ENCODE results near the gene SPDYE1. TPM values are rescaled to one million over a fixed set of nuclear protein-coding genes. Genes with fewer than 3 reads are reported as not detected.
A peak's percentile ranks its signal among the peaks of the same experiment; 100 is the strongest.
"Not testable (repeated sequence)": the region's sequence is repeated elsewhere in the genome, so short reads cannot be mapped to it uniquely, and the experiment has no call there.

Gene SPDYE1
- total and polyA plus RNA-seq, 5 donors: 0.02 to 0.14 TPM; not detected in 3

DNA sequence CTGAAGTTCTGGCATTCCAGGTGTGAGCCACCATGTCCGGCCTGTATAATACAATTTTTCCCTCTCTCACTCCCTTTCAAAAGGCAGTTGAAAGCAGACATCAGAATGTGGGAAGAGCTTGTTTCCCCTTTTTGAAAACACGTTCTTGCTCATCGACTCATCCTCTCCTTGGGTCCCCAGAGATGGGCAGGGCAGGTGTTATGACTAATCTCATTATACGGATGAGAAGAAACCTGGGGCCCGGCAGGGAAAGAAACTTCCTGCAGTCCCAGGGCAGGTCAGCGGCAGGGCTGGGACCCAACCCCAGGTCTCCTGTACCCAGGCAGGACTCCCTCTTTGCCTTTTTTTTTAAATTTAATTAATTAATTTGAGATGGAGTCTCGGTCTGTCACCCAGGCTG lies 4.8 kb upstream of the SPDYE1 start:
- WGBS: 81% methylated on average over 7 of the region's 7 CpGs
- intact Hi-C loops (cut with DNase I); H3K27ac ChIP-seq (ENCODE audit: low read length): not testable (repeated sequence)

DNA sequence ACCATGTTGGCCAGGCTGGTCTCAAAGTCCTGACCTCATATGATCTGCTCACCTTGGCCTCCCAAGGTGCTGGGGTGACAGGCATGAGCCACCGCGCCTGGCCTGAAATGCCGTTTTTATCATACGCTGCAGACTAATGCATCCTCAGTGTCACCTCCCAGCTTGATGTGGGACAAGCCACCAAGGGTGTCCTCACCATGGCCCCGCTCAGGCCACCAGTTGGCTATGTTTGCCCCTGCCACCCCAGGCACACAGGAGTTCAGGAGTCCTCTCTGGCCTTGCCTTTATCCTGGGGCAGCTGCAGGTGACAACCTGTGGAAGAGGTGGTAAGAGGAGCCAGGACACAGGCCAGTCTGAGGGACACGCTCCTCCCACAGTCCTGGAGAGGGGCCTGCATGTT lies 3.0 kb upstream of the SPDYE1 start:
- H3K9me3 ChIP-seq (ENCODE audit: control insufficient read depth, low read length); DNase-seq; H3K4me1 ChIP-seq (ENCODE audit: control insufficient read depth, insufficient read depth, low read length); H3K27ac ChIP-seq (ENCODE audit: low read length); H3K27me3 ChIP-seq (ENCODE audit: control insufficient read depth, insufficient read depth); intact Hi-C loops (cut with DNase I); H3K4me3 ChIP-seq (ENCODE audit: low read length): not testable (repeated sequence)
- peak; percentile 26 to 36 for ATAC-seq
- WGBS: 96% methylated on average over 6 of the region's 6 CpGs

More for the DNA sequence above, 4.8 kb upstream of the SPDYE1 start:
- H3K9me3 ChIP-seq (ENCODE audit: control insufficient read depth, low read length); ATAC-seq; H3K4me1 ChIP-seq (ENCODE audit: control insufficient read depth, insufficient read depth, low read length); H3K27me3 ChIP-seq (ENCODE audit: control insufficient read depth, insufficient read depth); H3K4me3 ChIP-seq (ENCODE audit: low read length); DNase-seq: not testable (repeated sequence)

- 85% methylated on average over 8 of the region's 8 CpGs for WGBS
- H3K27ac ChIP-seq (ENCODE audit: low read length); DNase-seq; intact Hi-C loops (cut with DNase I); H3K4me1 ChIP-seq (ENCODE audit: control insufficient read depth, insufficient read depth, low read length); H3K27me3 ChIP-seq (ENCODE audit: control insufficient read depth, insufficient read depth); H3K9me3 ChIP-seq (ENCODE audit: control insufficient read depth, low read length); H3K4me3 ChIP-seq (ENCODE audit: low read length); ATAC-seq: not testable (repeated sequence)
Measured at GRCh38 chr7:44012081-44012480, 14.4 kb downstream of the SPDYE1 start.

DNA sequence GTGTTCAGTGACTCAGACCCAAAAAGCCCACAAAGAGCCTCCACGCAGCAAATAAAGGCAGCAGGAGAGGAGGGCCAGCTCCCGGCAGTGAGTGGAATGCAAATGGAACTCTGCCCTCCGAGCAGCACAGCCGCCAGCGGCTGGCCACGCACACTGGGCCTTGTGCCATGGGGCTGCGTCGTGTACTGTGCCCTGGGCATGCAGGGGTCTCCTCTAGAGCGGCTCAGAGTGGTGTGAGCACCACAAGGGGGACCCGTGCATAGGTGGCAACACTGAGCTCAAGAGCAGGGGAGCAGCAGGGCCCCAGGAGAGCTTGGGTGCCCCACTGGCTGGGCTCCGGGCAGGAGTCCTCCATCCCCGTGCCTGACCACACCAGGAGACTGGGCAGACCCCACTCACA lies 17.4 kb downstream of the SPDYE1 start:
- H3K4me1 ChIP-seq (ENCODE audit: control insufficient read depth, insufficient read depth, low read length): not testable (repeated sequence)
- 89% methylated on average over 9 of the region's 12 CpGs for WGBS

GRCh38 chr7:44018857-44019807 lies 21.4 kb downstream of the SPDYE1 start:
- DNase-seq (peak; percentile 99 to 100 (median 100)), ATAC-seq (peak; percentile 97 to 98)
- WGBS: 3% methylated on average over 62 of the region's 63 CpGs
- H3K27me3 ChIP-seq (ENCODE audit: control insufficient read depth, insufficient read depth); intact Hi-C loops (cut with DNase I); H3K9me3 ChIP-seq (ENCODE audit: control insufficient read depth, low read length); H3K4me1 ChIP-seq (ENCODE audit: control insufficient read depth, insufficient read depth, low read length): not testable (repeated sequence)
- peak overlapping the region; percentile 85 for H3K4me3 ChIP-seq (ENCODE audit: low read length)
- peak overlapping the region; percentile 75 for H3K27ac ChIP-seq (ENCODE audit: low read length)

More for the DNA sequence above, 17.4 kb downstream of the SPDYE1 start:
- ATAC-seq; H3K27me3 ChIP-seq (ENCODE audit: control insufficient read depth, insufficient read depth); DNase-seq; intact Hi-C loops (cut with DNase I); H3K27ac ChIP-seq (ENCODE audit: low read length); H3K4me3 ChIP-seq (ENCODE audit: low read length); H3K9me3 ChIP-seq (ENCODE audit: control insufficient read depth, low read length): not testable (repeated sequence)

DNA sequence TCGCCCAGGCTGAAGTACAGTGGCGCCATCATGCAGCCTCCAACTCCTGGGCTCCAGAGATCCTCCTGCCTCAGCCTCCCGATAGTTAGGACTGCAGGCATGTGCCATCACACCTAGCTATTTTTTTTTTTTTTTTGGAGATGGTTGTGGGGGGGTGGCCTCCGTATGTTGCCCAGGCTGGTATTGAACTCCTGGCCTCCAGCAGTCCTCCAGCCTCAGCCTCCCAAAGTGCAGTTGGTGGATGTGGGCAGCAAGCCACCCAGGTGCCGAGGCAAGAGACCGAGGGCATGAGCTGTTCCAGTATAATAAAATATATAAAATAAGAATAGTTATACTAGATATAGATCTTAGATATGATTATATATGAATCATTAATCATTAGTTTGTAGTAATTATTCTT lies 22.1 kb downstream of the SPDYE1 start:
- H3K4me3 ChIP-seq (ENCODE audit: low read length); ATAC-seq; H3K27ac ChIP-seq (ENCODE audit: low read length); intact Hi-C loops (cut with DNase I); H3K9me3 ChIP-seq (ENCODE audit: control insufficient read depth, low read length); H3K4me1 ChIP-seq (ENCODE audit: control insufficient read depth, insufficient read depth, low read length); H3K27me3 ChIP-seq (ENCODE audit: control insufficient read depth, insufficient read depth): not testable (repeated sequence)
- WGBS: 85% methylated on average over 6 of the region's 6 CpGs
- DNase-seq: peak in 1 of 3 donors; percentile 46

GRCh38 chr7:44022069-44022468 lies 24.4 kb downstream of the SPDYE1 start:
- H3K27me3 ChIP-seq (ENCODE audit: control insufficient read depth, insufficient read depth); H3K4me1 ChIP-seq (ENCODE audit: control insufficient read depth, insufficient read depth, low read length); ATAC-seq; intact Hi-C loops (cut with DNase I); H3K27ac ChIP-seq (ENCODE audit: low read length); DNase-seq; H3K4me3 ChIP-seq (ENCODE audit: low read length); H3K9me3 ChIP-seq (ENCODE audit: control insufficient read depth, low read length): not testable (repeated sequence)
- 91% methylated on average over 6 of the region's 7 CpGs for WGBS

- WGBS: 81% methylated on average over 6 of the region's 6 CpGs
Measured at GRCh38 chr7:44022796-44023467, 25.2 kb downstream of the SPDYE1 start.

GRCh38 chr7:44029433-44029832 lies 31.7 kb downstream of the SPDYE1 start:
- H3K4me1 ChIP-seq (ENCODE audit: control insufficient read depth, insufficient read depth, low read length); H3K9me3 ChIP-seq (ENCODE audit: control insufficient read depth, low read length); H3K4me3 ChIP-seq (ENCODE audit: low read length); H3K27ac ChIP-seq (ENCODE audit: low read length); DNase-seq; intact Hi-C loops (cut with DNase I); H3K27me3 ChIP-seq (ENCODE audit: control insufficient read depth, insufficient read depth): not testable (repeated sequence)
- ATAC-seq: peak; percentile 30 to 37
- 84% methylated on average over 5 of the region's 11 CpGs for WGBS

More at GRCh38 chr7:44022796-44023467, 25.2 kb downstream of the SPDYE1 start:
- H3K9me3 ChIP-seq (ENCODE audit: control insufficient read depth, low read length); H3K4me1 ChIP-seq (ENCODE audit: control insufficient read depth, insufficient read depth, low read length); H3K27me3 ChIP-seq (ENCODE audit: control insufficient read depth, insufficient read depth); DNase-seq; H3K4me3 ChIP-seq (ENCODE audit: low read length); ATAC-seq; H3K27ac ChIP-seq (ENCODE audit: low read length); intact Hi-C loops (cut with DNase I): not testable (repeated sequence)

GRCh38 chr7:44030029-44030428 lies 32.3 kb downstream of the SPDYE1 start:
- H3K9me3 ChIP-seq (ENCODE audit: control insufficient read depth, low read length); intact Hi-C loops (cut with DNase I); H3K4me1 ChIP-seq (ENCODE audit: control insufficient read depth, insufficient read depth, low read length); DNase-seq; H3K4me3 ChIP-seq (ENCODE audit: low read length); H3K27me3 ChIP-seq (ENCODE audit: control insufficient read depth, insufficient read depth); H3K27ac ChIP-seq (ENCODE audit: low read length): not testable (repeated sequence)
- 73% methylated on average over 4 of the region's 5 CpGs for WGBS
- ATAC-seq: peak in 1 of 2 donors; percentile 52

- H3K27me3 ChIP-seq (ENCODE audit: control insufficient read depth, insufficient read depth); H3K4me3 ChIP-seq (ENCODE audit: low read length); DNase-seq; ATAC-seq; H3K9me3 ChIP-seq (ENCODE audit: control insufficient read depth, low read length); H3K27ac ChIP-seq (ENCODE audit: low read length); H3K4me1 ChIP-seq (ENCODE audit: control insufficient read depth, insufficient read depth, low read length); intact Hi-C loops (cut with DNase I): not testable (repeated sequence)
- 90% methylated on average over 12 of the region's 13 CpGs for WGBS
Measured at GRCh38 chr7:44031319-44031718, 33.6 kb downstream of the SPDYE1 start.

Measured in right cardiac atrium (tissue), 5 donors.